ENCODE results near the gene AP5M1. TPM values are rescaled to one million over a fixed set of nuclear protein-coding genes. Genes with fewer than 3 reads are reported as not detected.

Gene AP5M1
- polyA plus RNA-seq, 1 donor from 2014 or later, result 40.0 TPM

Other genes starting within 250 kb of the AP5M1 start
- gene EXOC5, start 66 bp upstream of the AP5M1 start, polyA plus RNA-seq, result 127 and 138 TPM in 2 replicates
- gene NAA30, start 121.6 kb downstream of the AP5M1 start, polyA plus RNA-seq, result 21.3 and 26.9 TPM in 2 replicates
- gene CCDC198, start 224.9 kb downstream of the AP5M1 start, polyA plus RNA-seq, result not detected in 2 replicates

Measured in neural cell (in vitro differentiated cells).